GM19023 (cell line): ENCODE data around the gene DDX56.
"Not testable (repeated sequence)": the region's sequence is repeated elsewhere in the genome, so short reads cannot be mapped to it uniquely, and the experiment has no call there.

Source experiments
- ATAC-seq: cut with Tn5 transposase; IDR thresholded peaks from one replicate; pipeline ENCODE4 v1.9.1; 2021; ENCODE audit warnings: mild to moderate bottlenecking, moderate library complexity; ENCODE audit not compliant: unreplicated experiment

The DDX56 gene

GRCh38 chr7:44599222-44599621, 25.5 kb upstream of the DDX56 start:
- no peak for ATAC-seq

GRCh38 chr7:44597181-44597580, 23.5 kb upstream of the DDX56 start:
- ATAC-seq, result not testable (repeated sequence)

- no peak for ATAC-seq
Observed at GRCh38 chr7:44595934-44596635, 22.4 kb upstream of the DDX56 start.

- no peak for ATAC-seq
Observed at GRCh38 chr7:44590910-44591309, 17.2 kb upstream of the DDX56 start.

- ATAC-seq, result no peak
Observed at GRCh38 chr7:44587843-44588711, 14.4 kb upstream of the DDX56 start.

GRCh38 chr7:44583146-44583865, 9.6 kb upstream of the DDX56 start:
- no peak for ATAC-seq

GRCh38 chr7:44581879-44582603, 8.3 kb upstream of the DDX56 start, which contains the start of gene TMED4:
TSS of gene TMED4 (minus strand) at chr7:44582231. CDS start at chr7:44582206, 25 bp downstream.
- ATAC-seq, result peak; percentile 84

GRCh38 chr7:44580945-44581878, 7.5 kb upstream of the DDX56 start:
- ATAC-seq, result peak; percentile 36

GRCh38 chr7:44576228-44576627, 2.5 kb upstream of the DDX56 start:
- ATAC-seq, result no peak

GRCh38 chr7:44575054-44575453, 1.3 kb upstream of the DDX56 start:
- ATAC-seq, result no peak

GRCh38 chr7:44574287-44574872, 672 bp upstream of the DDX56 start:
- ATAC-seq, result no peak

GRCh38 chr7:44572771-44573170, 937 bp downstream of the DDX56 start:
- ATAC-seq, result no peak

GRCh38 chr7:44569959-44570358, 3.7 kb downstream of the DDX56 start:
- no peak for ATAC-seq

GRCh38 chr7:44568771-44569560, 4.7 kb downstream of the DDX56 start:
- ATAC-seq, result no peak

- no peak for ATAC-seq
Observed at GRCh38 chr7:44567884-44568283, 5.8 kb downstream of the DDX56 start.

GRCh38 chr7:44566680-44567079, 7.0 kb downstream of the DDX56 start:
- ATAC-seq, result no peak

GRCh38 chr7:44565795-44566559, 7.7 kb downstream of the DDX56 start:
- peak; percentile 24 for ATAC-seq
